Activated naive CD4-positive, alpha-beta T cell (primary cell): ENCODE data around the gene TMEM203.

Experiments
- DNase-seq, 4 experiments: peaks; one replicate each; lab custom pipeline; 2025; lab: John Stamatoyannopoulos, UW

Gene TMEM203

GRCh38 chr9:137167277-137167746 is 38.1 kb downstream of the TMEM203 start:
- DNase-seq, result no peak

- no peak for DNase-seq
Observed at GRCh38 chr9:137166380-137167229, 38.8 kb downstream of the TMEM203 start.

GRCh38 chr9:137165250-137165836 is 40.1 kb downstream of the TMEM203 start:
- no peak for DNase-seq

DNA sequence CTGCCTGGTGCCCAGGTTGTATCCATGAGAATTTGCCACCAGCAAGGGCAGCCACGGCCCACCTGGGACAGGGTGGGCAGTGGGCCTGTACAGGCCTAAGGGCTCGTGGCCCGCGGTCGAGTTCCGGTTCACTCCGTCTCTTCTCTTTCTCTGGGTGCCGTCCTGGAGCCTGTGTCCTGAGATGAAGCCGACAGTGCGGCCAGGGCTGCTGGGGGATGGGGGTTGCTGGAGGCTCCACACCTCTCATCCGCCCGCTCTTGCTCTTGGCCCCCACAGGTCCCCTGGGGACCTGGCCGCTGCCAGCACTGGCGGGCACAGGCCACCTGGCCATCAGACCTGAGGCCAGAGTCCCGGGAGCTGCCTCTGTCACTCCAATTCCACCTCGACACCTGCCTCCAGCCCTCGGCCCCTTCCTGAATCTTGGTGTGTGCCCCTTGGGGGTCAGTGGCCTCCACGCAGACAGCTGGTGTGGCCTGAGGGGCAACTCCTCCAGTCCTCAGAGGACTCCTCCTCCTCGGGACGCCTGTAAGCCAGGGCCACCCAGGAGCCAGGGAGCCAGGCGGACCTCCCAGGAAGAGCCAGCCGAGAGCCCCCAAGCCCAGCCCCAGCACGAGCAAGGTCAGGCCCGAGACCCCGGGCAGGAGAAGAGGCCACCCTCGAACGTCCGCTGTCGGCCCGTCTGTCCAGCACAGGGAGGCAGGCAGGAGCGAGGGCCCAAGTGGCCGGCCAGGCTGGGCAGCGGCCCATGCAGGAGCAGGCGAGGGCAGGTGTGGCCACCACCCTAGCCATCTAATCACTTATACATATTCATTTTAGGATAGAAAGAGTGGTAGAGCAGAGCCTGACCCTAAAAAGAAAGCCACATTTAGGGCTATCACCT is 40.8 kb downstream of the TMEM203 start:
- DNase-seq, result no peak

- DNase-seq, result no peak
Observed at GRCh38 chr9:137163805-137164204, 41.6 kb downstream of the TMEM203 start.

GRCh38 chr9:137163365-137163715 is 42.1 kb downstream of the TMEM203 start:
- no peak for DNase-seq

DNA sequence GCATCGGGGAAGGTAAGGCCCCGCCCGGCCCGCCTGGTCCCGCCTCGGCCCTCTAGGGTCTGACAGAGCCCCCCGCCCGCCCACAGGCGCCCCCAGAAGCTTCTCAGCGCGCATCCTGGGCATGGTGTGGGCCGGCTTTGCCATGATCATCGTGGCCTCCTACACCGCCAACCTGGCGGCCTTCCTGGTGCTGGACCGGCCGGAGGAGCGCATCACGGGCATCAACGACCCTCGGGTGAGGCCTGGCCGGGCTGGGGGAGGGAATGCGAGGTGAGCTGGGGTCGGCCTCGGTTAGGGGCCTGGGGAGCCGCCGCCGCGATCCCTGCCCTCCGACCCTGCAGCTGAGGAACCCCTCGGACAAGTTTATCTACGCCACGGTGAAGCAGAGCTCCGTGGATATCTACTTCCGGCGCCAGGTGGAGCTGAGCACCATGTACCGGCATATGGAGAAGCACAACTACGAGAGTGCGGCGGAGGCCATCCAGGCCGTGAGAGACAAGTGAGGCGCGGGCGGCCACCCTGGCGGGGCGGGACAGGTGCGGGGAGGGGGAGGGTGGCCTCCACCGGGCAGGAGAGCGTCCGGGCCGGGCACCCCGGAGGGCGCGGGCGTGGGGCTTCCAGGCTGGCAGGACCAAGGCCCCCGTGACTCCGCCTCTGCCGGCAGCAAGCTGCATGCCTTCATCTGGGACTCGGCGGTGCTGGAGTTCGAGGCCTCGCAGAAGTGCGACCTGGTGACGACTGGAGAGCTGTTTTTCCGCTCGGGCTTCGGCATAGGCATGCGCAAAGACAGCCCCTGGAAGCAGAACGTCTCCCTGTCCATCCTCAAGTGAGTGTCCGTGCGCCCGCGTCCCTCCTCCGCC is 42.7 kb downstream of the TMEM203 start:
- peak in 1 of 4 experiments; percentile 16 for DNase-seq

DNA sequence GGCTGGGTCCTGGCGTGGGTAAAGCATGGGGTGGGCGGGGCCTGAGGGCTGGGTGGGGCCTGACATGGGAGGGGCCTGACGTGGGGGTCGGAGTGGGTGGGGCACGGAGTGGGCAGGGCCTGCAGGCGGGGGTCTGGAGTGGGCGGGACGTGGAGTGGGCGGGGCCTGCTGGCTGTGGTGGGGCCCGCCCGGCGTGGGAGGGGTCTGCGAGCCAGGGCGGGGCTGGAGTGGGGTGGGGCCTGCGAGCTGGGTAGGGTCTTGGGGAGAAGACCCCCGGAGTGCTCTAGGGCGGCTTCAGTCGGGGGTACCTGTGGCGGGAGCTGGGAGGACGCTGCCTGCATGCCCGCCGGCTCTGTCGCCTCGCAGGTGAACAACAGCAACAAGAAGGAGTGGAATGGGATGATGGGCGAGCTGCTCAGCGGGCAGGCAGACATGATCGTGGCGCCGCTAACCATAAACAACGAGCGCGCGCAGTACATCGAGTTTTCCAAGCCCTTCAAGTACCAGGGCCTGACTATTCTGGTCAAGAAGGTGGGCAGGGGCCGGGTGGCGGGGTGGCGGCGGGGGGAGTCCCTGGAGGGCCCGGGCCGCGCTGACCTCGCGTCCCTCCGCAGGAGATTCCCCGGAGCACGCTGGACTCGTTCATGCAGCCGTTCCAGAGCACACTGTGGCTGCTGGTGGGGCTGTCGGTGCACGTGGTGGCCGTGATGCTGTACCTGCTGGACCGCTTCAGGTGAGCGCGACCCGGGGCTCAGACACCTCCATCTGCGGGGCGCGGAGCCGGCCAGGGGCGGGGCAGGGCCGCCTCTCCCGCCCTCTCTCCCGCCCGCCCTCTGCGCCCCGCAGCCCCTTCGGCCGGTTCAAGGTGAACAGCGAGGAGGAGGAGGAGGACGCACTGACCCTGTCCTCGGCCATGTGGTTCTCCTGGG is 43.6 kb downstream of the TMEM203 start:
- DNase-seq, result no peak

DNA sequence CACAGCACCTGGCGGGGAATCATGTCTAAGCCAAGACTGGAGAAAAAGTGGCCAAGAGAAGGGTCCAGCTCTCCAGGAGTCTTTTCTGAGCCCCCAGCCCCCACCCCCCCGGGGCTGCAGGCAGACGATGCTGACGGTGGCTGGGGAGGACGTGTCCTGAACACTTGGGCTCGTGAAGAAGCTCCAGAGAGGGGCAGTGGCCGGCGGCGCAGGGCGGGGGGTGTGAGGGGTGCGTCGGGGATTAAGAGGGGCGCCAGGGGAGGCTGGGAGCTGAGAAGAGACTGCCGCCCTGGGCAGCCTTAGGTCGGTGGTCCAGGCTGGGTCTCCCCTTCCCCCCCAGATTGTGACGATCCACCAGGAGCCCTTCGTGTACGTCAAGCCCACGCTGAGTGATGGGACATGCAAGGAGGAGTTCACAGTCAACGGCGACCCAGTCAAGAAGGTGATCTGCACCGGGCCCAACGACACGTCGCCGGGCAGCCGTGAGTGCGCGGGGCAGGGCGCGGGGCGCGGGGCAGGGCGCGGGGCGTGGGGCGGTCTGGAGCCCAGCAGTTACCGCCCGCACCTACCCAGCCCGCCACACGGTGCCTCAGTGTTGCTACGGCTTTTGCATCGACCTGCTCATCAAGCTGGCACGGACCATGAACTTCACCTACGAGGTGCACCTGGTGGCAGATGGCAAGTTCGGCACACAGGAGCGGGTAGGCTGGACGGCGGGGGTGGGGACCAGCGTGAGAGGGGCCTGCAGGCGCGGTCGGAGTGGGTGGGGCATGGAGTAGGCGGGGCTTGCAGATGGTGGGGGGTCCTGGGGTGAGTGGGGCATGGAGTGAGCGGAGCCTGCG is 44.5 kb downstream of the TMEM203 start:
- DNase-seq, result no peak

GRCh38 chr9:137160054-137160425 is 45.4 kb downstream of the TMEM203 start:
- DNase-seq, result no peak

DNA sequence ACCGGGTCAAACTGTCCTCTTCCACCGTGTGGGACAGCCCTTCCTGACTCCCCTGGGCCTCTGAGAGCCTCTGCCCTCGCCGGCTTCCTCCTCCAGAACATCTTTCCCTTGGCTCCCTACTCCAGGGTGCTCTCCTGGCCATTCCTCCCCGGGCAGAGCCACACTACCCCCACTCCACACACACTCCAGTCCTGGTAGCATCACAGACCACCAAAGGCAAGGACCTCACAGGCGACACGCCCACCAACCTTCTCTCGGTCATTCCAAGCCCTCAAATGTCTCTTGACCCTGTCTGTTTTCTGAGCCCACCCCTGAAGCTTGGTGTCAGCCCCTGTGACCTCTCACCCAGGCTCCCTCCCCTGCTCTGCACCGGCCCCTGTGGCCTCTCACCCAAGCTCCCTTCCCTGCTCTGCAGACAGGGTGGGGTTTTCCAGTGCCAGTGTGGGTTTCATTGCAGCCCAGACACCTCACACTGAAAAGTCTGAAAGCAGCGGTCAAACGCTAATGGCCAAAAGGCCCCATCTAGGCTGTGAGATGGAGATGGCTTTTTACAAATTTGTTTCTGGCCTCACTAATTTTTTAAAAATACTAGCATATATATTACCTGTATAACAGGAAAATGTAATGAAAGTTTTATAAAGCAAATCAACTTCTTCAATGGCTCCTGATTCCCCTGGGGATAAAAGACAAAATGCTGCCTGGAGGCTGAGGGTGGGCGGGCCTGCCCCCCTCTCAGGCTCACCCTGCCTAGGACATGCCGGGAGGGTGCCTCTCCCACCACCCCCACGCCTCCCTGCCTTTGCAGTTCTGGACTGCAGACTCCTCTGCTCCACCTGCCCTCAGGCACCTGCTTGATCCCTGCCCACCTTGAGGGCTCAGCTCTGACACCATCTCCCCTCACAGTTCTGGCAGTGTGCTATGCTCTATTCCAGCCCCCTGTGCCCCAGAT is 46.1 kb downstream of the TMEM203 start:
- no peak for DNase-seq

- DNase-seq, result no peak
Observed at GRCh38 chr9:137158625-137159024, 46.8 kb downstream of the TMEM203 start.

DNA sequence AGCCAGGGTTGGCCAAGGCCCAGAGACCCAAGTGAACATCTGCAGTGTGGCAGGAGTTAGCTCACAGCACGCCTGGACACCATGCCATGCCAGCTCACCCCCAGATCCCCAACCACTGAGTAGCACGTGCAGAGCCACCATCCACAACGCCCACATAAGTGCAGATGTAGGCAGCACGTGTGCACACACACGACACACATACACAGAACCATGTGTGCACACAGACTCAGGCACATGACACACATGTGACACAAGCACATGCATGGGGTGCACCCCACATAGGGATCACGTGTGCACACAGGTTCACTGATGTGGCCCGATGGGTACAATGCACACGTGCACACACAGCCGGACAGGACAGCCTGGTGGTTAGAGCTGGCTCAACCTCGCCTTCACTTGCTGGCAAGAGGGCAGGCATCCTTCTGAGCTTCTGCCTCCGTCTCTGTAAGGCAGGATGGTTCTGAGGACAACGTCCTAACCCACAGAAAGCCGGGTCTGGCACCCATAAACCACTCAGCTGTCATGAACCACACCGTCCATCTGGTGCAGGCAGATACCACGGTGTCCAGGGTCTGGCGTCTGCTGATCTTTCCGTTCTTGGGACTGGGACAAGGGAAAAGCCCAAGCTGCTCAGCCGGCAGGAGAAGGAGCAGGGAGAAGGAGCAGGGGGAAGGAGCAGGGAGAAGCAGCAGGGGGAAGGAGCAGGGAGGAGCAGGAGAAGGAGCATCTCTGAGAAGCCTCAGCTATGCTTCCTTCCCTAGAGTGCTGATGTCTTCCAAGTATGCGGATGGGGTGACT is 47.6 kb downstream of the TMEM203 start:
- DNase-seq, result no peak

DNA sequence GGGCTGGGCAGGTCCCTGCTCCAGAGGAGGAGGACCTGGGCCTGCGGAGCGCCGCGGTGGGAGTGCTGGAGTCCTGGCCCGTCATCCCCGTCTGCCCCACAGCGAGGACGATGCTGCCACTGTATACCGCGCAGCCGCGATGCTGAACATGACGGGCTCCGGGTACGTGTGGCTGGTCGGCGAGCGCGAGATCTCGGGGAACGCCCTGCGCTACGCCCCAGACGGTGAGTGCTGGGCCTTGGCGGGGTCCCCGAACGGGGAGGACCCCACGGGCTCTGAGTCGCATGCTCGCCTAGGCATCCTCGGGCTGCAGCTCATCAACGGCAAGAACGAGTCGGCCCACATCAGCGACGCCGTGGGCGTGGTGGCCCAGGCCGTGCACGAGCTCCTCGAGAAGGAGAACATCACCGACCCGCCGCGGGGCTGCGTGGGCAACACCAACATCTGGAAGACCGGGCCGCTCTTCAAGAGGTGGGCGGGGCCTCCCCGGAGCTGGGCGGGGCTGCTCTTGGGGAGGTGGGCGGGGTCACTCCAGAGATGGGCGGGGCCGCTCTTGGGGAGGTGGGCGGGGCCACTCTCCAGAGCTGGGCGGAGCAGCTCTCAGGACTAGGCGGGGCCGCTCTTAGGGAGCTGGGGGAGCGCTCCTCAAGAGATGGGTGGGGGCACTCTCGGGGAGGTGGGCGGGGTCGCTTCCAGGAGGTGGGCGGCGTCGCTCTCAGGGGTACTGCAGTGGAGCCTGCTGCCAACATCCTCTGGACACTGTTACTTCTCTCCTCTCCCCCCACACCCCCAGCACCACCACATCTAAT is 48.7 kb downstream of the TMEM203 start:
- peak in 3 of 4 experiments; percentile 34 to 38 (median 37) for DNase-seq
